ENCODE data around the gene GART.

The GART gene

DNA sequence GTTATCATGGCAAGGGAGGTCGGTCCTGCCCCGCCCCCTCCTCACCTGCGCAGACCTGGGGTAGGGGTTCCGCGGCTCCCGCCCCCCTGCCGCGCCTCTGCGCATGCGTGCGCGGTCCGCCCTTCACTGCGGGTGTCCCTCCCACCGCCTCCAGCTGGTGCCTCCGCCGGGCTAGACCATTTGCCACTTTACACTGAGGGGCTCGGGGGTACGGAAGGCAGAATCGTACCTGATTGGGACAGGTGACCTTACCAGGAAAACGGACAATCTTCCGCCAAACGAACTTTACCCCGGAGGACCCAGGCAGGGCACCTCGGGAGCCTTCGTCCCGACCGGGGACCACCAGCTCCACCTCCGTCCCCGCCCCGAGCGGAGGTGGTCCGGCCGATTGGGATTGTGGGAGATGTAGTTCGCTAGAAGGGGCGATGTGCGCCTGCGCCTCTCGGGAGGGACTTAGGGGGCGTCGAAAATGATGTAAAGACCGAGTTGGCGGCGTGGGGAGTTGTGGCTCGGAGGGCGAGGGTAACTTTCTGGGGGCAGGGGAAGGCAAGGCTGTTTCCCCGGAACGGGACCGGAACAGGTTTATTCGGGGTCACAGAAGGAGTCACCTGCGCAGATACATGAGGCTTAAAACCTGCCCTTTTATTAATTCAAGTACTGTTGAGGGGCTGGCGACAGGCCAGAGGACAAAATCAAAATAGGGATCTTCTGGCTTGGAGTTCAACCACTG is 50.4 kb downstream of the GART start, which contains the start of gene DNAJC28:
TSS of gene DNAJC28 (minus strand) at position 344 of the 730 bp plus-strand sequence. CDS start 2,323 bp downstream, outside the sequence.
- Histone ChIP-seq H3K4me3 (peak within 1 kb of the TSS; percentile 90), H3K36me3 (ENCODE audit: insufficient read depth, low read length) (no peaks in the 10 kb centered on the region), H3K9ac (ENCODE audit: insufficient read length) (peak within 1 kb of the TSS; percentile 68), H3K27ac (no peak within 1 kb of the TSS), H3K9me3 (ENCODE audit: low read depth, low read length) (no peaks in the 10 kb centered on the region)
- peak; percentile 81 for DNase-seq (ENCODE audit: low read depth, low spot score)
- TF ChIP-seq POLR2AphosphoS5 (IDR thresholded peaks at IDR 0.05; ENCODE audit: borderline replicate concordance, low read depth, low read length) (peak; percentile 85), EZH2 (IDR thresholded peaks at IDR 0.05) (no peak), FOXP2 (optimal IDR thresholded peaks at IDR 0.05; ENCODE audit: control extremely low read depth, extremely low read length, insufficient read depth) (no peak)

DNA sequence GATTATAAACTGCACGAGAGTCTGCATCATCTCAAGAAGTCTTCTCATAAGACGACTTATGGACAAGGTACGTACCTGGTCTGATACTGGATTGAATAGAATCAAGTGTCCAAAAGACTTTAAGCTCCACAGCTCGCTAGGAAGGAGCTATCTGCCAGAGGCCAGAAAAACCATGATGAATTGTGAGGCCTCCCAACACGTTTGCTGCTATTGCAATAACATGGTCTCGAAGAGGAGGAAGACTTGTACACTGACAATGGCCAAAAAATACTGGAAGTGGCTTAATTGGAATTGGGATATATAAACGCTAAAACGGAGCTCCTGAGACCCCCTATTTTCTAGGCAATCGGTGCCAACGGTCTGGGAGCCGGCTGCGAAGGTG is 50.9 kb downstream of the GART start:
- DNase-seq (ENCODE audit: low read depth, low spot score) = no peak
- H3K9ac ChIP-seq (ENCODE audit: insufficient read length) = peak overlapping the region; percentile 68

DNA sequence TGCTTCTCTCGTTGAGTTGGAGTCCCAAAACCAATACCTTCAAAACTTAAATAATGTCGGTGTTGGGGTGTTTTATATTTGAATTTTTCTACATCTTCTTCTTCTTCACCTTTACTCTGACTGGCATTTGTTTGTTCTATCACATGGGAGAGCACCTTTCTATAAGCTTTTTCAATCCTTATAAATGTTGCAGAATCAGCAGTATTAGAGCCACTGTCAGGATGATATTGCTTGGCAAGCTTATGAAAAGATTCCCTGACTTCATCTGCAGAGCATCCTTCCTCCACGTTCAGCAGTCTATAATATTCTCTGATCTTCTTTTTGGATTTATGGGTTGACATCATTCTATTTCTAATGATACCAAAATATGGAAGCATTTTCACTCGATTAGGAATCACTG is 53.0 kb downstream of the GART start:
- H3K4me3 ChIP-seq = no peak overlapping the region
- no peak overlapping the region for H3K9ac ChIP-seq (ENCODE audit: insufficient read length)
- no peaks in the 10 kb centered on the region for H3K36me3 ChIP-seq (ENCODE audit: insufficient read depth, low read length)
- no peak overlapping the region for H3K27ac ChIP-seq
- H3K9me3 ChIP-seq (ENCODE audit: low read depth, low read length) = no peaks in the 10 kb centered on the region
- no peak for DNase-seq (ENCODE audit: low read depth, low spot score)
- TF ChIP-seq EZH2 (IDR thresholded peaks at IDR 0.05) = no peak
- no peak for TF ChIP-seq POLR2AphosphoS5 (IDR thresholded peaks at IDR 0.05; ENCODE audit: borderline replicate concordance, low read depth, low read length)
- TF ChIP-seq FOXP2 (optimal IDR thresholded peaks at IDR 0.05; ENCODE audit: control extremely low read depth, extremely low read length, insufficient read depth) = no peak

More for the DNA sequence above, 50.9 kb downstream of the GART start:
- H3K4me3 ChIP-seq = peak overlapping the region; percentile 90
- no peaks in the 10 kb centered on the region for H3K36me3 ChIP-seq (ENCODE audit: insufficient read depth, low read length)
- TF ChIP-seq EZH2 (IDR thresholded peaks at IDR 0.05) = no peak
- H3K9me3 ChIP-seq (ENCODE audit: low read depth, low read length) = no peaks in the 10 kb centered on the region
- H3K27ac ChIP-seq = no peak overlapping the region

DNA sequence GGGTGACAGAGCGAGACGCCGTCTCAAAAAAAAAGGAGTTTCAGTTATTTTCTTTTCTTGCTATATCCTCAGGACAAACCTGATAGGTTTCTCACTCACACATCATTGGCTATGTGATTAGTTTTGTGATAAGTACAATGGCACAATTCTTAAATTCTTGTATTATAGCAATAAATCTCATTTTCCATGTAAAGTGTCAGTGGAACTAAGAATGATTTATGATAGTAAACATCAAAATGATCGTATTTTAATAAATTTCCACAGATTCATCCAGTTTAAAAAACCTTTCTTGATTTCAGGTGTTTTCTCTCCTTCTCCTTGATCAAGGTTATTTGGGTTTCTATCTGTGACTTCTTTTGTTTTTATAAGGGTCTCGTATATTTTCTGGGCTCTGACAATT is 53.9 kb downstream of the GART start:
- TF ChIP-seq POLR2AphosphoS5 (IDR thresholded peaks at IDR 0.05; ENCODE audit: borderline replicate concordance, low read depth, low read length) (no peak), FOXP2 (optimal IDR thresholded peaks at IDR 0.05; ENCODE audit: control extremely low read depth, extremely low read length, insufficient read depth) (no peak), EZH2 (IDR thresholded peaks at IDR 0.05) (no peak)
- Histone ChIP-seq H3K36me3 (ENCODE audit: insufficient read depth, low read length) (no peaks in the 10 kb centered on the region), H3K4me3 (no peak overlapping the region), H3K9ac (ENCODE audit: insufficient read length) (no peak overlapping the region), H3K9me3 (ENCODE audit: low read depth, low read length) (no peaks in the 10 kb centered on the region), H3K27ac (no peak overlapping the region)
- no peak for DNase-seq (ENCODE audit: low read depth, low spot score)

DNA sequence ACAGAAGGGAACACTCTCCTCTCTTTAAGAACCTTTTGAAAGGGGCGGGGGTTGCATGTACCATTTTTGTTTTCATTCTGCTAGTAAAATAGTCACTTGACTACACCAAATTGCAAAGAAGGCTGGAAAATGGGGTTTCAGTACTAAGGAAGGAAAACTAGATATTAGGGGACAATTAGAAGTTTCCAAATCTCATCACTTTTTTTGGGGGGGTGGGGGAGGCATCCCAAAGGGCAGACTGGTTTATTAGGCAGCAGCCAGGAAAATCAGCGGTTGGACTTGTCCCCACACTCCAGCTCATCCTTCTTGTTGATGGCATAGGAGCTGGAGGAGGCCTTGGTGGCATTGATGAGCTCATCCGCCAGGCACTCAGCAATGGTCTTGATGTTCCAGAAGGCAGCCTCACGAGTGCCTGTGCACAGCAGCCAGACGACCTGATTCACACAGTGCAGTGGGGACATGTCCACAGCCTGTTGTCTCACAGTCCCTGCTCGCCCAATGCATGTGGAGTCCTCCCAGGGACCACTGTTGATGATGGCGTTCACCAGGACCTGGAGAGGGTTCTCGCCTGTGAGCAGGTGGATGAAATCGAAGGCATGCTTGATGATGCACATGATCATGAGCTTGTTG is 60.5 kb downstream of the GART start:
- Histone ChIP-seq H3K4me3 (no peak overlapping the region), H3K9ac (ENCODE audit: insufficient read length) (no peak overlapping the region), H3K9me3 (ENCODE audit: low read depth, low read length) (no peaks in the 10 kb centered on the region), H3K27ac (no peak overlapping the region), H3K36me3 (ENCODE audit: insufficient read depth, low read length) (no peaks in the 10 kb centered on the region)
- DNase-seq (ENCODE audit: low read depth, low spot score) = no peak
- TF ChIP-seq POLR2AphosphoS5 (IDR thresholded peaks at IDR 0.05; ENCODE audit: borderline replicate concordance, low read depth, low read length) (no peak), FOXP2 (optimal IDR thresholded peaks at IDR 0.05; ENCODE audit: control extremely low read depth, extremely low read length, insufficient read depth) (no peak), EZH2 (IDR thresholded peaks at IDR 0.05) (no peak)

DNA sequence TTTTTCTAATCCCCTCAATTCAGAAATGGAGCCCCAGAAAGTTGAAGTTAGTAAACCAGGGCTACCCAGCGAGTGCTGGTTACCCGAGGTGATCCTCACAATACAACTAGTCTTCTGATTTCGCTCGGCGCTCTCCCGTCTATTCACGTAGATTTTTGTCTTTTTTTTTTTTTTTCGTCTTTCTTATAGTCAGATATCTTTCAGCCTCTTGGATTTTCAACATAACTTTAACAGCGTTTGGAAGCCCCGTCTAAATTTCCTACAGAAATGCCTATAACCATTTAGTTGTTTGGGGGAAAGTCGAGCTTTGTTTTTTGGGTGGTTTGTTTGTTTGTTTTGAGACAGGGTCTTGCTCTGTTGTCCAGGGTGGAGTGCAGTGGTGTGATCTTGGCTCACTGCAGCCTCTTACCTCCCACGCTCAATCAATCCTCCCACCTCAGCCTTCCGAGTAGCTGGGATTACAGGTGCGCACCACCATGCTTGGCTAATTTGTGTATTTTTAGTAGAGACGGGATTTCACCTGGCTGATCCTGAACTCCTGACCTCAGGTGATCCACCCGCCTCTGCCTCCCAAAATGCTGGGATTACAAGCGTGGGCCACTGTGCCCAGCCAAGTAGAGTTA is 61.3 kb downstream of the GART start:
- peak overlapping the region; percentile 25; the same call in 1 of the 2 replicates for H3K27ac ChIP-seq
- peak overlapping the region; percentile 85 for H3K4me3 ChIP-seq
- no peaks in the 10 kb centered on the region for H3K9me3 ChIP-seq (ENCODE audit: low read depth, low read length)
- H3K36me3 ChIP-seq (ENCODE audit: insufficient read depth, low read length) = no peaks in the 10 kb centered on the region
- TF ChIP-seq POLR2AphosphoS5 (IDR thresholded peaks at IDR 0.05; ENCODE audit: borderline replicate concordance, low read depth, low read length) (no peak), EZH2 (IDR thresholded peaks at IDR 0.05) (no peak), FOXP2 (optimal IDR thresholded peaks at IDR 0.05; ENCODE audit: control extremely low read depth, extremely low read length, insufficient read depth) (no peak)
- DNase-seq (ENCODE audit: low read depth, low spot score) = no peak
- peak overlapping the region; percentile 87 for H3K9ac ChIP-seq (ENCODE audit: insufficient read length)

DNA sequence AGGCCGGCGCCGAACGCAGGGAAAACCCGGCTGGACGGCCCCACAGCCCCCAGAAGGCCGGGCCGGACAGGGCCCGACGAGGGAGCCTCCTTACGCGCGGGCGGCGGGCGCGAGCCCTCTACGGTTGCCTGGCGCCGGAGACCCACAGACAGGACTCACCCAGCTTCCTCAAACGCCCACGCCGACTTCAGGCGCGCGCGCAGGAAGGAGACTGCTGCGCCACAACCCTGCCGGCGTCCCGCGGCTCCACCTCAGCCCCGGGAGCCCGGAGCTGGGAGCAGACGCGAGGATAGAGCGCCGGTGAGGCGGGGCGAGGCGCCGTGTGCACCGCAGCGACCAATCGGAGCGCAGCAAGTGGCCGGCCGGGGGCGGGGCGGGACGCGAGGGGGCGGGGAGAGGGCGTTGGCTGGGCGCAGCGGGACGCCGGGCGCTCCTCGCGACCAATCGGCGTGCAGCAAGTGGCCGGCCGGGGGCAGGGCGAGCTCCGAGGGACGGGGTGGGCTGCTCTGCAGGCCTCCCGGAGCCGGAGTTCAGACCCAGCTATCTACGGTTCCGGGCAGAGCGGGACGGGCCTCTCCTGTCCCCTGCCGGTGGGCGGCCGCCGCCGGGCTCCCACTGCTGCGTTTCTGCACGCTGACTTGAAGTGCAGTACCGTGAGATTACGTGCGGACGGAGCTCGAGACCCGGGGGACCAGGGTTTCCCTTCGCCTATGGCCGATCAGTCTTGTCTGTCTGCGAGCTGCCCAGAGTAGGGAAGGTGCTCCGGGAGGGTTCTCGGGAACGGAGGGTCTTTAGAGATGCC is 62.0 kb downstream of the GART start, which contains the start of gene TMEM50B:
TSS of gene TMEM50B (minus strand) at position 296 of the 802 bp plus-strand sequence. CDS start 11,089 bp downstream, outside the sequence.
- Histone ChIP-seq H3K36me3 (ENCODE audit: insufficient read depth, low read length) (no peaks in the 10 kb centered on the region), H3K9me3 (ENCODE audit: low read depth, low read length) (no peaks in the 10 kb centered on the region), H3K27ac (peak within 1 kb of the TSS; percentile 56; the same call in 1 of the 2 replicates), H3K9ac (ENCODE audit: insufficient read length) (peak within 1 kb of the TSS; percentile 87), H3K4me3 (peak within 1 kb of the TSS; percentile 85)
- TF ChIP-seq EZH2 (IDR thresholded peaks at IDR 0.05) (no peak), FOXP2 (optimal IDR thresholded peaks at IDR 0.05; ENCODE audit: control extremely low read depth, extremely low read length, insufficient read depth) (peak; percentile 71), POLR2AphosphoS5 (IDR thresholded peaks at IDR 0.05; ENCODE audit: borderline replicate concordance, low read depth, low read length) (peak; percentile 85; the same call in 1 of the 2 replicates)
- no peak for DNase-seq (ENCODE audit: low read depth, low spot score)
